Choroid plexus epithelial cell (primary cell): ENCODE measurements around the gene HOMER3.
A peak's percentile ranks its signal among the peaks of the same experiment; 100 is the strongest.

Experiments used
- DNase-seq: peaks from one replicate; pipeline ENCODE4 v3.0.0-alpha.2; 2010; ENCODE audit warnings: low read depth
- H3K4me3 ChIP-seq: 2 replicates; pipeline ENCODE4 v1.5.1; 2011; ENCODE audit warnings: low read depth, mild to moderate bottlenecking, control low read depth, low read length, moderate library complexity
- CTCF ChIP-seq: conservative IDR thresholded peaks from 2 replicates; pipeline ENCODE4 v1.5.1; 2011; ENCODE audit warnings: low read depth, mild to moderate bottlenecking, control low read depth, inconsistent platforms, low read length, moderate library complexity

Gene HOMER3

GRCh38 chr19:18940769-18941627, at the start of gene HOMER3:
Gene HOMER3, minus strand, starts transcription at chr19:18941217. Its CDS starts 2,235 bp downstream, at chr19:18938982.
- peak; percentile 54 for DNase-seq
- H3K4me3 ChIP-seq: peak within 1 kb of the TSS; percentile 77
- peak; percentile 46 for TF ChIP-seq CTCF

- TF ChIP-seq CTCF: no peak
- DNase-seq: no peak
- no peak overlapping the region for H3K4me3 ChIP-seq
Observed at GRCh38 chr19:18990128-18990708, 49.2 kb upstream of the HOMER3 start.

GRCh38 chr19:18989316-18989715, 48.3 kb upstream of the HOMER3 start:
- DNase-seq: no peak
- no peak overlapping the region for H3K4me3 ChIP-seq
- TF ChIP-seq CTCF: no peak

- H3K4me3 ChIP-seq: no peak overlapping the region
- no peak for DNase-seq
- TF ChIP-seq CTCF: no peak
Observed at GRCh38 chr19:18987456-18987855, 46.4 kb upstream of the HOMER3 start.

- no peak for TF ChIP-seq CTCF
- no peak overlapping the region for H3K4me3 ChIP-seq
- no peak for DNase-seq
Observed at GRCh38 chr19:18985257-18985656, 44.2 kb upstream of the HOMER3 start.

- no peak for DNase-seq
- TF ChIP-seq CTCF: no peak
- no peak overlapping the region for H3K4me3 ChIP-seq
Observed at GRCh38 chr19:18984251-18984650, 43.2 kb upstream of the HOMER3 start.
